ENCODE results near the gene AGBL2.

Gene AGBL2

GRCh38 chr11:47631473-47631872, 83.7 kb downstream of the AGBL2 start:
- no peak for DNase-seq

DNA sequence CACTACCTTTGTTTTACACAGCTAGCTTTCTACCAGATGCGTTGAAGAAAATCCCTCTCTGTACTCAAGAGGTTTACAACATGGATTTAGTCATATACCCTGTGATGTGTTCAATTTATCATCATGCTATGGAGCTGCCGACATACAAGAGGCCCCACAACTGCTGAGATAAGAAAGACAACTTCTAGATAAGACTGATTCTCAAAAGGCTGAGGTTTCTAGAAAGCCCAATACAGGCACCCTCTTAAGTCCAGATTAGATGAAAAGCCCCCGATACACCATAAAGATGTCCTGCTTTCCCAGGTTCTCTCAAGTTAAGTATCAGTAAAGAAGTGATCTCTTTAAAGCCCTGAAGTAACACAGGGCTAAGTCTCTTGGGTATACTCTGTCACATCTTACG, 87.1 kb downstream of the AGBL2 start:
- DNase-seq: no peak

DNA sequence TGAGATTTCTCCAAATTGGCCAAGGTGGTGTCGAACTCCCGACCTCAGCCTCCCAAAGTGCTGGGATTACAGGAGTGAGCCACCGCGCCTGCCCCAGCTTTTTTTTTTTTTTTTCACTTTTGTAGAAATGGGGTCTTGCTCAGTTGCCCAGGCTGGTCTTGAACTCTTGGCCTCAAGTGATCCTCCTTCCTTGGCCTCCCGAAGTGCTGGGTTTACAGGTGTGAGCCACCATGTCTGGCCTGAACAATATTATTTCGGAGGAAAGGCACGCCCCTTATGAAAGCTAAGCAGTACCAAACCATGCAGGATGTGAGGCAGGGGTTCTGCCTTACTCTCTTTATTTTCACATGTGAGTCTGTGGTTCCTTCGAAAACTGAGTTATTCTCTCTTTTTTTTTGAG, 88.9 kb downstream of the AGBL2 start:
- no peak for DNase-seq

GRCh38 chr11:47620836-47621378, 94.3 kb downstream of the AGBL2 start:
- no peak for DNase-seq

DNA sequence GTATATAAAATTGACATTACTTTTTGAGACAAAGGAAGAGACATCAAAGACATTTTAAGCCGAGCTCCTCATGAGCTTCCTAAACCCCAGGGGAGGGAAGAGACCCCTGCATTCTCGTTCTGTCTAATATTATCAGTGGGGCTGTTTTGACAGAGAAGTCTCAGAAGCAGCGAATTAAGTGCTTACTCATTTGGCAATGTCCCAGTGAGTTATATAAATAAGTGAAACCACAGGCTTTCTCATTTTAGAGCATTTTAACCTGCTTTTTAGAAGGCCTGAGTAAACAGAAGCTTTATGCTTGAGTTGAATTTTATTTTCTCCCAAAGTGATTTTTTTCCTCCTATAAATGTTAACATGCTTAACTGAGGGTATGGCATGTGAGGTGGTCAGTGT, 97.8 kb downstream of the AGBL2 start:
- DNase-seq: no peak

- no peak for DNase-seq
Observed at GRCh38 chr11:47616726-47617416, 98.3 kb downstream of the AGBL2 start.

DNA sequence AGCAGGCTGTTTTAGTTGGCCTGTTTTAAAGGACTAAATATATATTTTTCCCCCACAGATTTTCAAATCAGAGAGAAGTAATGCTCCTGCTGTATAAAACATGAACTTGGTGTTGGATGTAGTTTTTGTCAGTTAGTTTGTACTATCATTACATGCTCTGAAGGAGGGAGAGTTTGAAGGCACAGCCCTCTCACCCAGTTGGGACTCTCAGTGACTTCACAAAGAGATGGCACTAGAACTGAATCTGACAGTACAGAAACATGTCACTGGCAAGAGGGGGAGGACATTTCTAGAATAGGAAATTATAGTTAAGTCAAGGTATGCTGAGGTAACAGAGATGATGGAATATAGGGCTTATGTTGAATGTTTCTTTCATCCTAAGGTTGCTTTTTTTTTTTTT, 99.9 kb downstream of the AGBL2 start:
- DNase-seq: no peak

- no peak for DNase-seq
Observed at GRCh38 chr11:47611348-47611794, 103.8 kb downstream of the AGBL2 start.

GRCh38 chr11:47609675-47610074, 105.5 kb downstream of the AGBL2 start:
- DNase-seq: no peak
